GM18505 (cell line): ENCODE results near the gene PLIN3.
"Not testable (repeated sequence)": the region's sequence is repeated elsewhere in the genome, so short reads cannot be mapped to it uniquely, and the experiment has no call there.

ENCODE experiments used
- ATAC-seq: cut with Tn5 transposase; IDR thresholded peaks from one replicate; pipeline ENCODE4 v1.9.1; 2021; ENCODE audit not compliant: unreplicated experiment
- POLR2A ChIP-seq: IDR thresholded peaks from 4 replicates; pipeline ENCODE4 v1.6.1; 2011; ENCODE audit warnings: borderline replicate concordance; ENCODE audit not compliant: insufficient read depth, insufficient read length; ENCODE audit errors: extremely low read depth

Gene PLIN3

DNA sequence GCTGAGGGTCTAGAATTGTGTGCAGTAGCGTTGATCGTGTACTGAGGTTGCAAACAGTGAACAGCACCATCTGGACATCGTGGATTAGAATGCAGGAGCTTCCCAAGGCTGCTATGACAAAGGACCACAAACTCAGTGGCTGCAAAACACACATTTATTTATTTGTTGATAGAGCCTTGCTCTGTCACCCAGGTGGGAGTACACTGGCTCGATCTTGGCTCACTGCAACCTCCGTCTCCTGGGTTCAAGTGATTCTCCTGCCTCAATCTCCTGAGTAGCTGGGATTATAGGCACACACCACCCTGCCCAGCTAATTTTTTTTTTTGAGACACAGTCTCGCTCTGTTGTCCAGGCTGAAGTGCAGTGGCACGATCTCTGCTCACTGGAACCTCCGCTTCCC lies 39.5 kb upstream of the PLIN3 start:
- no peak for ATAC-seq
- no peak for TF ChIP-seq POLR2A

- ATAC-seq: no peak
- no peak for TF ChIP-seq POLR2A
Measured at GRCh38 chr19:4904481-4904880, 37.0 kb upstream of the PLIN3 start.

- TF ChIP-seq POLR2A: no peak
- no peak for ATAC-seq
Measured at GRCh38 chr19:4902796-4903195, 35.3 kb upstream of the PLIN3 start, which contains the start of gene ARRDC5. Gene ARRDC5 (minus strand): TSS chr19:4902896. CDS start chr19:4902825, 71 bp downstream.

- not testable (repeated sequence) for ATAC-seq
Measured at GRCh38 chr19:4900879-4901278, 33.4 kb upstream of the PLIN3 start.

DNA sequence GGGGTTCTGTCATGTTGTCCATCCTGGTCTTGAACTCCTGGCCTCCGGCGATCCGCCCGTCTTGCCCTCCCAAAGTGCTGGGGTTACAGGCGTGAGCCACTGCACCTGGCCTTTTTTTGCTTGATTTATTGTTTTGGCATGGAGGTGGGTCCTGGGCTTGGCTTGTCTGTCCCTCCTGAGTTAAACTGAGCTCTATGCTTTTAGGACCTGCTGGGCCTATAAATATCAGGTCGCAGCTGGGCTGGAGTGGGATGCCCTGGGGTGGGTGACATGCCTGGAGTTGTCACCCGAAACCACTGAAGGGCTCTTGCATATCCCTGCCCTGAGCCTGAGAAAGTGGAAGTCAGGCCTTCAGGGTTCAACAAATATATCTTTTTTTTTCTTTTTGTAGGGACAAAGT lies 29.7 kb upstream of the PLIN3 start:
- TF ChIP-seq POLR2A: no peak

DNA sequence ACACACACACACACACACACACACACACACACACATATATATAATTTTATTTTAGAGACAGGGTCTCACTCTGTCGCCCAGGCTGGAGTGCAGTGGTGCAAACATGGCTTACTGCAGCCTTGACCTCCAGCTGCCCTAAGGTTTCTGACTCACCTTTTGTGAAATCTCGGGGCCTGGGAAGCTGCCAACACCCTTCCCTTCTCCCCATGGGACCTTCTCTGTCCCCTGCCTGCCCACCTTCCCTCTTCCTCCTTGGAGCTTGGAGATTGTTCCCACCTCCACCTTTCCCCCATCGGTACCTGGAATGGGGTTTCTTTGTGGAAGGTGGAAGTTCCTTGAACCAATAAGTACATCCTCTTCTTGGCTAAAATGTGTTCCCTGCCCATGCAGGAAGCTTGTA lies 28.9 kb upstream of the PLIN3 start:
- no peak for TF ChIP-seq POLR2A
- no peak for ATAC-seq

More for the DNA sequence above, 29.7 kb upstream of the PLIN3 start:
- ATAC-seq: no peak

DNA sequence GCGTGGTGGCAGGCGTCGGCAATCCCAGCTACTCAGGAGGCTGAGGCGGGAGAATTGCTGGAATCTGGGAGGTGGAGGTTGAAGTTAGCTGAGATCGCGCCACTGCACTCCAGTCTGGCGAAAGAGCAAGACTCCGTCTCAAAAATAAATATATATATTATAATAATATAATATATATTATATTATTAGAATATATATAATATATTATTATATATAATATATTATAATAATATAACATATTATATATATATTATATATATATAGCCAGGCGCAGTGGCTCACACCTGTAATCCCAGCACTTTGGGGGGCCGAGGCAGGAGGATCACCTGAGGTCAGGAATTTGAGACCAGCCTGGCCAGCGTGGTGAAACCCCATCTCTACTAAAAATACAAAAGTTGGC lies 25.5 kb upstream of the PLIN3 start:
- ATAC-seq: not testable (repeated sequence)

DNA sequence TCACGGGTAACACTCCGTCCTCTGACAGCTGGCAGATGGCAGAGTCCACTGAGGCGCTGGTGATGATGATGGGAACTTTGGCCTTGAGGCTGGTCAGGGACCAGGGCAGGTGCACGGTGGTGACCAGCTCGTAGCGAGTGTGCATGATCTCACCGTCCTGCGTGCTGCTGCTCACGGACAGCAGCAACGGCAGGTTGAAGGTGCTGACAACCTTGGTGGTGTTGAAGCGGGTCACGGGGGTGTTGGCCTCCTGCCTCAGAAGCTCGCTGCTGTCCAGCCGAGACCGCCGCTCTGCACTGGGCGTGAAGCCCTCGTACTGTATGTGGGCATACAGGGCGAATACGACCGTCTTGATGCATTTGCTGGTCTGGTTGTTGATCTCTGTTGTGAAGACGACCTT lies 23.6 kb upstream of the PLIN3 start:
- ATAC-seq: no peak
- TF ChIP-seq POLR2A: no peak

- no peak for TF ChIP-seq POLR2A
- ATAC-seq: no peak
Measured at GRCh38 chr19:4889034-4889815, 21.8 kb upstream of the PLIN3 start.

DNA sequence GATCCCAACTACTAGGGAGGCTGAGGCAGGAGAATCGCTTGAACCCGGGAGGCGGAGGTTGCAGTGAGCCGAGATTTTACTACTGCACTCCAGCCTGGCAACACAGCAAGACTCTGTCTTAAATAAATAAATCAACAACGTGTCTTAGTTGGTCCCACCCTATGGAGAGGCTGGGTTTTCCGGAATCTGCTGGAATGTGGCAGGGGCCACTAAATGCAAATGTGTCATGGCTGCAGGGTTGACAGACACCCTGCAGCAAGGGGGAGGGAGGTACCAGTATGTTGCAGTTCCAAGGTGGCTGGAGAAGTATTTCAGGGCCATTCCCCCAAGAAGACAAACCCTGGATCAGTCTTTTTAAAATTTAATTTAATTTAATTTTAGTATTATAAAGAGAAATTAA lies 20.3 kb upstream of the PLIN3 start:
- ATAC-seq: not testable (repeated sequence)

GRCh38 chr19:4884993-4885392 lies 17.5 kb upstream of the PLIN3 start:
- not testable (repeated sequence) for ATAC-seq

GRCh38 chr19:4882874-4883273 lies 15.4 kb upstream of the PLIN3 start:
- not testable (repeated sequence) for ATAC-seq

- no peak for ATAC-seq
- TF ChIP-seq POLR2A: no peak
Measured at GRCh38 chr19:4879041-4879440, 11.6 kb upstream of the PLIN3 start.

DNA sequence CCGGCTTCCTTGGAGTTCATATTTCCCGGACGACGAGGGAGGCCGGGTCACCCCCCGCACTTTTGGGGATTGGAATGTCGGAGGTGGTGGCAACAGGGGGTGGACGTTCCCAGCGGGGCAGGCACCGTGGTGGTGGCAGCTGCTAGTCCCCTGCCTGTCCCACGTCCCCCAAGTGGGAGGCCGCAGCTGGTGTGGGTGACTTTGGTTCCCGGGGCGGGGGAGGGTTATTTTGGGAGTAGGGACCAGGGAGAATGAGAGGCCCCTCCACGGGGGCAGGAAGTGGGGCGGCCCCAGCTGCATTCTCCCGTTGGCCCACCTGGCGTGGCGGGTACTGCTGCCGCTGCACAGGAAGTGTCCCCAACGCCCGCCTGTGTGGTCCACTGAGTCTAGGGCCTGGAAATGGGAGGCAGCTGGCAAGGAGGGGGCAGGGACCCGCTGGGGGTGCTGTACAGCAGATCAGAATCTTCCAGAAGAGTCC lies 11.1 kb upstream of the PLIN3 start:
- no peak for TF ChIP-seq POLR2A
- no peak for ATAC-seq

- no peak for ATAC-seq
- no peak for TF ChIP-seq POLR2A
Measured at GRCh38 chr19:4877753-4878490, 10.5 kb upstream of the PLIN3 start.

DNA sequence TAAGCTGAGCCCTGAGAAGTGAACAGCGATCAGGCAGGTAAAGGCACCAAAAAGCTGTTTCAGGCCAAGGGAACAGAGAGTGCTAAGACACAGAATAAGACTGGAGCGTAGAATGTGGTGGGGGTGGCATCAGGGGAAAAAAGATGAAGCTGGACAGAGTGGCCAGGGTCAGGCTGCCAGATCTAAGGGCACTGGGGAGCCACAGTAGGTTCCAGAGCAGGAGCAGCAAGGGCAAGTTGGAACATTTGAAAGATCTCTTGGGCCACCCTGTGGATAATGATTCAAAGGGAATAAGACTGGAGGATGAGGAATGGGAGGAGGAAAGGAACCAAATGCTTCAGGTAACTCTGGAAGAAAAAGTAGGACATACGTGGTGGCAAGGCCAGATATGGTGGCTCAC lies 6.5 kb upstream of the PLIN3 start:
- ATAC-seq: no peak

More for the DNA sequence above, 6.5 kb upstream of the PLIN3 start:
- TF ChIP-seq POLR2A: no peak
